ENCODE data around the gene ARHGEF4. TPM values are rescaled to one million over a fixed set of nuclear protein-coding genes. Genes with fewer than 3 reads are reported as not detected.
"Not testable (repeated sequence)": the region's sequence is repeated elsewhere in the genome, so short reads cannot be mapped to it uniquely, and the experiment has no call there.

Gene ARHGEF4
- polyA plus RNA-seq, 3 donors: 8.9 to 19.8 (median 13.3) TPM

DNA sequence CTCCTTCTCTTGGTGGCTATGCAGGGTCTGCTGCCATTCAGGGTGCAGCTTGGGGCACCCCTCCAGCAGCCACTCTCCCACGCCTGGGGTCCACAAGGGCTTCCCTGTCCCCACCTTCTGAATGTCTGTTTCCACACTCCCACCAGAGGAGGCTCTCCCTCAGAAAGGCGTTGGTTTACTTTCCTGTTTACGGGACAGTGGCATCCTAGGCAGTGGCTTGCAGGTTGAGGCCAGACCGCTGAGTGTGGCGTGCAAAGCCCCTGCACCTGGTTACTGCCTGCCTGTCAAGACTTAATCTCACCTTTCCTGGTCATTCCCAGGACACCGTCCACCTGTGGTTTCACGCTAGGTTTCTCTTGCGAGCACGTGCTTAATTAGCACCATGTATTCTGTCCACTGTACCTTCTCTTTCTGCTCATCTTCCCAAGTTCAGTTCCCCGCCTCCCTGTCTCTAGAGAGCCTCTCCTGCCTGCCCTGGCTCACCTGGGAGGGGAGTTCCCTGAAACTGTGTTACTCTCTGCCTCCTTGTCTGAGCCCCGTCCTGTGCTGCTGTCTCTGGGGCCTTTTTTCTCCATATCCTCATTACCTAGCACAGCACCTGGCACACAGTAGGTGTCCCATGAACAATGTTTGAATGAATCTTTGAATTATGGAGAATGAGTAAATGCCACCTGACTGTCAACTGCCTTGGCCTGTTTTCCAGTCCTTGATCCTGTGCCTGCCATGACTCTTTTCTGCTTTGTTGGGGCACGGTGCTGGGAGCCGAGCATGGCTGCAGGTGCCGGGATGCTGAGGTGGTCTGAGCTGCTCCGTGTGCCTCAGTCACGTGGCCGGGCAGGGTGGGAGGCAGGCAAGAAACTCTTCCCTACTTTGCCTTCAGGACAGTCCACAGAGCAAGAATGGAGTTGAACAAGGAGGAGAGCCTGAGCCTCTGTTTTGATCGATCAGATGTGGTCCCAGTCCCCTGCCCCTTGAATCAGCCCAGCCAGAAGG is 56.4 kb downstream of the ARHGEF4 start:
- no peak overlapping the region for H3K27ac ChIP-seq (ENCODE audit: low read depth, low read length)
- WGBS, 3 donors: 86 to 91% (median 86%) methylated on average over 18 of the region's 18 CpGs

DNA sequence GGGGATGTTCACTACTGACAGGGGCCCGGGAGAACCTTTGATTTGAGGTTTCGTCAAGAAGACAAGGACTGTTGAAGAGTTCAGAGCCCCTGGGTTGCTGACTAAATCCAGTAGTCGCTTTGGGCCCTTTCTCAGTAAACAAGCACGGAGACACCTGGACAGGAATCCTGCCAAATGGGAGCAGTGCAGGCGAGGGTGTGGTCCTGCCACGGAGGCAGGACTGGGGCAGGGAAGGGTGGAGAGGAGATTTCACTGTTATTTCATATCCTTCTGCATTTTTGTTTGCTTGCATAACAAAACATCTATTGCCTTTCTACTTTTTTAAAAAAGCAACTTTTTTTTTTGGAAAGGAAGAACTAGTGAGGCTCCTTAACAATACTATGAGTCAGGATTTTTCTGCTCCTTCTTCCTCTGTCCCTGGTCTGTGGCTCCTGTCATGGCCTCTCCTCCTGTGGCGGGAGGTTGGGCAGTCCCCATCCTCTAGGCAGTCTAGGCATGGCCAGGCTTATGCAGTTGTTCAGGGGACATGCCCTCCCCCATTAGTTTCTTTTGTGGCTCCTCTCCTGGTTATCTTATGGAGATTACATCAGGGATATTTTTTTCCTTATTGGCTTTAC is 57.7 kb downstream of the ARHGEF4 start:
- H3K27ac ChIP-seq (ENCODE audit: low read depth, low read length): no peak overlapping the region
- WGBS, 3 donors: 75 to 83% (median 78%) methylated on average over 7 of the region's 7 CpGs

DNA sequence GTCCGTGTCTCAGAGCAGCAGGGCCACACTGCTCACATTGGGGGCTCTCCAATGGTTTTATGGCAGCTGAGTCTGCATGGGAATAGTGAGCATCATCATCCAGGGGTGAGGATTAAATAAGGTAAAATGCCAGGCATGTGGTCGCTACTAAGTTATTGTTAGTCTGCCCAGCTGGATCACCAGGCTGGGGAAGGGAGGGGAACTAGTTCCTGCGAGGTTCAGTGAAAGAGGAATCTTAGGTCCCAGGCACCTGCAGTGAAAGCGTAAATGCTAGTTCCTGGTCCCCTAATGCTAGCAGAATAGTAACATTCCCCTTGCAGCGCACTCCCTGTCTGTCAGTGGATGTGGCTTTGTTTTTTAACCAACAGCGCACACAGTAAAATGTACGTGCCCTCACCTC is 60.1 kb downstream of the ARHGEF4 start:
- no peak overlapping the region for H3K27ac ChIP-seq (ENCODE audit: low read depth, low read length)
- 78 to 91% (median 87%) methylated on average over 7 of the region's 7 CpGs for WGBS, 3 donors

DNA sequence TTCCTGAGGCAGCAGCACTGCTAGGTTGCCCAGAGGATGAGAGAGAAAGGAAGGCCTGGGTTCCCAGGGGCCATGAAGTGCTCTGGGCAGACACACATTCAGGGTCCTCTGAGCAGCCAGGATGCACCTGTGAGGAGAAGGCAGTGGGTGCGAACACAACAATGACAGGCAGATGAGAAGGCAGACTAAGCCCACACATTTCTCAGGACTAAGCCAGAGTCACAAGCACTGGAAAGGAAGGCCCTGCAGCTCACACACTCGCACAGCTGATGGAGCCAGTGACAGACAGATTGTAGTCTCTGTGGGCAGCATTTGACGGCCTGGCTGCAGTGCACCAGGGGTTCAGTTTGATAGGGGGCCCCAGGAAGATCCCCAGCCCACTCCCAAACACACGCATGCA is 61.8 kb downstream of the ARHGEF4 start:
- WGBS, 3 donors: 60 to 76% (median 72%) methylated on average over 4 of the region's 4 CpGs
- H3K27ac ChIP-seq (ENCODE audit: low read depth, low read length): no peak overlapping the region

DNA sequence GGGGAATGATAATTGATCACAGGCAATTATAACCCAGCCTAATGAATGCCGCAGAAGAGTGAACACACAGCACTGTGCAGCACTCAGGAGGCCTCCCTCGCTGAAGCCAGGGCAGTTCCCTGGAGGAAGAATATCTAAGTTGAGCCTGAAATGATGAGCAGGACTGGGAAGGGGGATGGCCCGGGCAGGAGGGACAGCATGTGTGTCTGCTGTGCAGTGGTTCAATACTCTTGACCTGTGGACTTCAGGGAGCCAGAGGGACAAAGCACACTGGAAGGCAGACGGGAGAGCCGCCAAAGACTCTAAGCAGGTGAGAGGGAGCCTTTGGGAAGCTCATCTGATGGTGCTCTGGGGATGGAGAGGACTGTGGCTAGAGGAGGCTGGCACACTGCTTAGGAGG is 62.6 kb downstream of the ARHGEF4 start:
- WGBS, 3 donors: 76 to 83% (median 78%) methylated on average over 5 of the region's 5 CpGs
- H3K27ac ChIP-seq (ENCODE audit: low read depth, low read length): no peak overlapping the region

DNA sequence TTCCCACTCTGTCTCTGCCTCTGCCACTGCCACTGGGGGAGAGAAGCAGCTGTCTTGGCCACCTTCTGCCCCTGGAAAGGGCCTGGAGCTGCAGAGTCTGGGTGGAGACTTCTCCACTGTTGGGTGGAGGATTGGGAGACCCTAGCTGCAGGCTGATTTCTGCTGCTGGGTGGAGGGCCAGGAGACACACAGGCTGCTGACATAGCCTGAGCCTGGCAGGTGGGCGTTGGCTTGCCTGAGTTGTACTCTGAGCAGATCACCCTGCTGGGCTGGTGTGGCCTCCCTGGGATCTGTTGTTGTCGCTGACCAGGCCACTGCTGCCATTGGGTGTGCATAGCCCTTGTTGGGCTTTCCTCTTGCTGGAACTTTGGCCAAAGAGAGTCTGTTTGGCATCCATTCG is 64.3 kb downstream of the ARHGEF4 start:
- 68 to 87% (median 80%) methylated on average over 3 of the region's 3 CpGs for WGBS, 3 donors
- no peak overlapping the region for H3K27ac ChIP-seq (ENCODE audit: low read depth, low read length)

DNA sequence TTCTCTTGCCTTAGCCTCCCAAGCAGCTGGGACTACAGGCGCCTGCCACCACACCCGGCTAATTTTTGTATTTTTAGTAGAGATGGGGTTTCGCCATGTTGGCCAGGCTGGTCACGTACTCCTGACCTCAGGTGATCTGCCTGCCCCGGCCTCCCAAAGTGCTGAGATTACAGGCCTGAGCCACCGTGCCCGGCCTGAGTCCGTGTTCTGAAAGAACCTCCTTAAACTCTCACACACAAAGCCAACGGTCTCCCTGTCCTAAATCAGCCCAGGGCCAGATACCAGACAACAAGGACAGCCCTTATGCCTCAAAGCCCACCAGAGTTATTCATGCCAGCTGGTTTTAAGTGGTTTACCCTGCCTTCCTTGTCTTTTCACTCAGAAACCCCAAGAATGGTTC is 64.9 kb downstream of the ARHGEF4 start:
- WGBS, 3 donors: 84 to 94% (median 92%) methylated on average over 9 of the region's 9 CpGs
- H3K27ac ChIP-seq (ENCODE audit: low read depth, low read length): not testable (repeated sequence)

DNA sequence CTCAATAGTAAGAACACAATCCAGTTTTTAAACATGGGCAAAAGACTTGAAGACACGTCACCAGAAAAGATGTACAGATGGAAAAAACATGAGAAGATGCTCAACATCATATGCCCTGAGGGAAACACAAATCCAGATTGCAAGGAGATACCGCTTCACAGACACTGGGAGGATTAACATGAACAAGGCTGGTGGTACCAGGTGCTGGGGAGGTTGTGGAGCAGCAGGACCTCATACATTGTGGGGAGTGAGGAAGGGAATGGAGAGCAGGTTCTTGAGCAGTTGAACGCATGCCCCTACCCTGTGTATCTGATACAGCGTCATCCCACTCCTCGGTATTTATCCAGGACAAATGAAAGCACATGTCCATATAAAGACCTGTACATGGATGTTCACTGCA is 72.1 kb downstream of the ARHGEF4 start:
- no peak overlapping the region for H3K27ac ChIP-seq (ENCODE audit: low read depth, low read length)
- 93 to 95% (median 95%) methylated on average over 5 of the region's 5 CpGs for WGBS, 3 donors

DNA sequence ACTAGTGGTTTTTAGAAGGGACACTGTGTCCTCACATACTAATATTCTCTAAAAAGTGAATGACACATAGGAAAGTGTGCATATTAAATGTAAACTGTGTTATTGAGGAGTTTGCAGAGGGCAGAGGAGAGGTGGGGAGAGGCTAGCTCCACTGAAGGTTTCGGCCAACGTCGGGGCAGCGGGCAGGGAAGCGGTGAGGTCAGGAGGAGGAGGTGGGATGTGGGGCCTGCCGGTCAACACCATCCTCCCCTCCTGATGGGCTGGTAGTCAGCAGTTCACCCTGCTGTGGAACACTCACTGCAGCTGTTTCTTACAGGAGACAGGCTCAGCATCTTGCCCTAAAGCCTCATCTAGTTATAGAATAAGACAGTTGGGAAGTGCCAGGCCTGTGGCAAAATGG is 74.2 kb downstream of the ARHGEF4 start:
- H3K27ac ChIP-seq (ENCODE audit: low read depth, low read length): no peak overlapping the region
- WGBS, 3 donors: 72 to 75% (median 73%) methylated on average over 6 of the region's 6 CpGs

DNA sequence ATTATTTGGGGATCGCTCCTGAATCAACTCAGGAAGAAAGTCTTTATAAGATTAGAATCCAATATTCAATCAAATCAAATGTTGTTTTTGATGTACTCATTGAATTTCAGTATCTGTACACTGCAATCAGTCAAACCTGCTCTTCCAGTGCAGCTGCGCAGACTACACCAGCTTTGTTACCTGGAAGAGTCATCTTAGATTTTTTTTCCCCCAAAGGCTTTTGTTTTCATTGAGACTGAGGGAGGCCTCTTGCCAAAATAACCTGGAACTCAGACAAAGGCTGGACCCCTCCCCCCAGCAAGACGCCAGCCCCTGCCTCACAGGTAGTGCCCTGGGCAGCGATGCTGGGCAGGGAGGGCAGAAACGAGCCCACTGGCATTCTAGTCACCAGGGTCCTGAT is 74.8 kb downstream of the ARHGEF4 start:
- 80 to 92% (median 82%) methylated on average over 5 of the region's 5 CpGs for WGBS, 3 donors

DNA sequence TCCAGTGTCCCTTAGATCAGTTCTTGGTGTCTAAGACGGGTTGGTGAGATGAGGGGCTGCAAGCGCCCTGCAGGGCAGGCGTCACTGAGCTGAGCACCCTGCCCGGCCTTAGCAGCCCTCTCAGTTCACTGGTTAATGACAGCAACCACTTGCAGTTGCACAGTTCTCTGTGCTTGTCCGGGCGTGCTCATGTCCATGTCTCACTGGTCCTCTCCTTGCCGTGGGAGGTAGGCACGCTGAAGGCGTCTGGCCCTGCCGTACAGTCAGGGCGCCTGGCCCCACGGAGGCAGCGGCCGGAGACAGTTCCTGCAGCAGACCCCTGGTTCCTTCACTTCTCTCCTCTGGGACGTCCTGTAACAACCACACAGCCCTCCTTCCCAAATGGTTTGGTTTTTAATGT is 75.3 kb downstream of the ARHGEF4 start:
- no peak overlapping the region for H3K27ac ChIP-seq (ENCODE audit: low read depth, low read length)
- 73 to 79% (median 75%) methylated on average over 15 of the region's 15 CpGs for WGBS, 3 donors

More for the DNA sequence above, 74.8 kb downstream of the ARHGEF4 start:
- H3K27ac ChIP-seq (ENCODE audit: low read depth, low read length): no peak overlapping the region

DNA sequence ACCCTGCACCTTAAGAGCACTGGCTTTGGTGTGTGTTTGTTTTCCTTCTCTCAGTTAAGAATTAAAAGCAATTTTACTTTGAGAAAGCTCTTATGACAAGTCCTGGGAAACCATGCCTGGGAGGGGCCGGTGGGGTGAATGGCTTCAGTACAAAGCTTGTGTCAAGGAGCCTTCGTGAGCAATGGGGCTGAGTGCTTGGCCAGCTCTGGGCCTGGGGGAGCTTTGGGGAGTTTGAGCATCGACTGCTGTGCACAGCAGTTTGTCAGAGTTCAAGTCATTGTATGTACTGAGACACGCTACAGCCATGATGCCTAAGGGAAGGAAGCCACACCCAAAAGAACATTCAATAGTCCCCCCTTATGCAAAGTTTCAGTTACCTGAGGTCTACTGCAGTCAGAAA is 75.8 kb downstream of the ARHGEF4 start:
- 47 to 59% (median 49%) methylated on average over 4 of the region's 4 CpGs for WGBS, 3 donors
- H3K27ac ChIP-seq (ENCODE audit: low read depth, low read length): no peak overlapping the region

DNA sequence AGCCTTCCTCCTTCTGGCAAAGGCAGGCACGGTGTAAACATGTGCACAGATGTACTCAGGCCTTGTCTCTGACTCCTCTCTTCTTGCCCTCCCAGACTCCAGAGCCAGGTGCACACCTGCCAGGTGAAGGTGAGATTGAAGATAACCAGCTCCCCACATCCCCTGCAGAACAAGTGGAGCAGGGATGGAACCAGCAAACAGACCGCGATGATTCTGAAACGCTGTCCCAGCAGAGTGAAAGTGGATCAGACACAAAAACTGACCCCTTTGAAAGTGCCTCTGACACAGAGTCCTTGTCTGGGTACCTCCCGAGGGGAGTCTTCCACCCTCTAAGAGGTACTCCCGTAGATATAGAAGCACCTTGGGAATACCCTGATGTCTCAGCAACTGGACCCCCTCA is 77.2 kb downstream of the ARHGEF4 start:
- no peak overlapping the region for H3K27ac ChIP-seq (ENCODE audit: low read depth, low read length)
- 85 to 91% (median 85%) methylated on average over 6 of the region's 6 CpGs for WGBS, 3 donors

DNA sequence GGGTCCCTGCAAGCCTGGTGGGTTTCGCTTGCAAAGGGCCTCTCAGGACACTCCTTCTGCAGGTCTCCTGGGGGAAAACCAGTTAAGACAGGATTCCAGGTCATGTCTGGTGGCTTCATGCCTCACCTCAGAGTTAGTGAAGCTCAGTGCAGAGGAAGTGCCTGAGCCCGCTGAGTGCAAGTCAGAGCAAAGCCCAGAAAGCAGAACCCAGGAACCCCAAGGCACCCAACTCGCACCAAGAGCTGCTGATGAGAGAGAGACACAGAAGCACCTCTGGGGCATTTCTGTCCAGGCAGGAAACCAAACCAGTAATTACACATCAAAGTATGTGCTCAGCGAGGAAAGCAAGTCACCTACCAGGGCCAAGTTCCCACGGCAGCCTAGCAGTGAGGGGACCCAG is 78.4 kb downstream of the ARHGEF4 start:
- H3K27ac ChIP-seq (ENCODE audit: low read depth, low read length): no peak overlapping the region
- 89 to 96% (median 90%) methylated on average over 5 of the region's 5 CpGs for WGBS, 3 donors

DNA sequence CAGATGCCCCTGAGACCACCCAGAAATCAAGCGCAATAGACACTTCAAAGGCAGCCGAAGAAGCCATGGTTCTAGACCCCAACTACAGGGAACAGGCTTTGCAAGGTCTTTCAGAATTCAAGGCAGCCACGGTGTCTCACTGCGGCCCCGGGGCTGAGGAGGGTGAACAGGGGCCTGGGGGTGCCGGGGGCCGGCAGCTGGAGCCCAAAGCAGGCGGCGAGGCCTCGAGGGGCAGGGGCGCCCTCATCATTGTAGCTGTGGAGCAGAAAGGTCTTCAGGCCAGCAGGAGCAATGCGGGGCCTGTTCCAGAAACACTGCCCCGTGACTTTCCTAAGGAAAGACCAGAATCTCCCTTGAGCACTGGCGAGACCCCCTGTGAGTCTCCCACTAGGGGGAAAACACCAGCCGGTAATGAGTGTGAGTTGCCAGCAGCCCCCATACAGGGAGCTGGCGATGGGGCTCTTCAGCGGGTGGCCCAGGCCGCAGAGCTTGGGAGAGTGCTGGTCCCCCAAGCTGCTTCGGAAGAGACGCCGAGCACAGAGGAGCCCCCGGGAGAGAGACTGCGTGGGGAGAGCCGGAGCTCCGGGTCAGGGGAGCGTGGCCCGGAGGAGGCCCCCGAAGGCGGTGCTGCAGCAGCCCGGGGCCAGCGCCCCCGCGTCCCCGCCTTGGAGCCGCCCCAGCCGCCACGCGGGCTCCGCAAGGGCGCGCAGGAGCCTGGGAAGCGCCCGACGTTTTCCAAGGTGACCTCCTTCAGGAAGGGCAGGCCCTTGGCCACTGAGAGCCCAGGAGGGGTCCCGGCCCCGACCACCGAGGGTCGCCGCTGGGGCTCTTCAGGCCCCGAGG is 79.1 kb downstream of the ARHGEF4 start:
- no peak overlapping the region for H3K27ac ChIP-seq (ENCODE audit: low read depth, low read length)
- WGBS, 3 donors: 31 to 64% (median 34%) methylated on average over 40 to 50 of the region's 50 CpGs

DNA sequence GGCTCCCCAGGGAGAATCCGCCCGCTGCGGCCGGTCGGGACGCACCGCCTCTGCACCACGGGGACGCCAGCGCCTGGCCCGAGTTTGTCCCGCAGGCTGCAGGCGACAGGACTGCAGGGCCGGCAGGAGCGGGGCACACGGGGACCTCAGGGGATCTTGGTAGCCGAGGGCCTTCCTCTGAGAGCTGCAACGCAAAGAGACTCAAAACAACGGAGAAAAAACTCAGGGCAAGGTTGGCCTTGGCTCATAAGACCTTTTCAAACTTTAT is 79.7 kb downstream of the ARHGEF4 start:
- H3K27ac ChIP-seq (ENCODE audit: low read depth, low read length): no peak overlapping the region
- WGBS, 3 donors: 12 to 49% (median 21%) methylated on average over 15 to 19 of the region's 19 CpGs

DNA sequence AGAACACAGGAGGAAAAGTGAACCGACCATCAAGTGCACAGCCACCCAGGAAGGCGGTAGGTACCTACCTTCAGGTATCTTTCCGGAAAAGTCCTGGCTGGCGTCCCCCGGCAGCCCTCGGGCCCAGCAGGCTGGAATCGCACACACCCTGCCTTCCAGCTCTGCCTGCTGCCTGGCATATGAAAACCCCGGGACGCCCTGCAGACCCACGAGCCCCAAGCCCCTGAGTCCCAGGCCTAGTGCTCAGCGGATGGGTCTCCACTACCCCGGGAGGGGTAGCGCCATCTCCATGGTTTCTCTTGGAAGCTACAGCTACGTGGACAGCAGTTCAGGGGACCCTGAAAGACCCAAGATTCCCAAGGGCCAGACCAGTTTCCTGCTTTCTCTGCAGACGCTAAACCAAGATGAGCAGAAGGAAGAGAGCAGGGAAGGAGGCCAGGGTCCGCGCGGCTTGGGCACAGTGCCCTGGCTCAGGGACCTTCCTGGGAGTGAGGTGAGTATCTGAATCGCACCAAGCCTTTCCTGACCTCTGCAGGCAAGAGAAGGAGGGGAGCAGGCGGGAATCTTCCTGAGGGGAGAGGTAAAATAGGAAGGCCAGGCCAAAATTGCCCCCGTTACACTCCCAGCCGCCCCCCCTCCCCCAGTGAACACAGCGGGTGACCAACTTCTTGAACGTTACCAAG is 80.4 kb downstream of the ARHGEF4 start:
- H3K27ac ChIP-seq (ENCODE audit: low read depth, low read length): no peak overlapping the region
- WGBS, 3 donors: 84 to 88% (median 86%) methylated on average over 22 to 24 of the region's 24 CpGs

DNA sequence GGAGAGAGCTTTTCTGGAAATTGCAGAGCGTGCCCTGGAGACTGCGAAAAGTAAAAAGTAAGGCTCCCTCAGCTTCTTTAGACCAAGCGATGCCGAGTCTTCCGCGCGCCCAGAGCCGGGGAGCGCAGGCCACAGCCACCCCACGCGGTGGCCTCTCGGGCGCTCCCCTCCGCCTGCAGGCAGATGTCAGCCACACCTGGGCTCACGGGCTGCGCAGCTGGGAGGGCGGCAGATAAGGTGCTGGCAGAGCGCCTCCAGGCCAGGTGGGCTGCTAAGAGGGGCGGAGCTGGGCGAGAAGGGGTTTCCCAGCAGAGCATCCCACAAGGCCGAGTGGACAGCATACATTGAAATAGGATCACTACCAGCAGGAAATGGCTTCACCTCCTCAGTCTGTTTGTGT is 81.7 kb downstream of the ARHGEF4 start:
- no peak overlapping the region for H3K27ac ChIP-seq (ENCODE audit: low read depth, low read length)
- WGBS, 3 donors: 77 to 83% (median 78%) methylated on average over 21 of the region's 21 CpGs
